ENCODE results near the gene RDX. TPM values are rescaled to one million over a fixed set of nuclear protein-coding genes. Genes with fewer than 3 reads are reported as not detected.

Gene RDX
- total RNA-seq, 1 experiment from 2014 or later = 86.6 TPM

DNA sequence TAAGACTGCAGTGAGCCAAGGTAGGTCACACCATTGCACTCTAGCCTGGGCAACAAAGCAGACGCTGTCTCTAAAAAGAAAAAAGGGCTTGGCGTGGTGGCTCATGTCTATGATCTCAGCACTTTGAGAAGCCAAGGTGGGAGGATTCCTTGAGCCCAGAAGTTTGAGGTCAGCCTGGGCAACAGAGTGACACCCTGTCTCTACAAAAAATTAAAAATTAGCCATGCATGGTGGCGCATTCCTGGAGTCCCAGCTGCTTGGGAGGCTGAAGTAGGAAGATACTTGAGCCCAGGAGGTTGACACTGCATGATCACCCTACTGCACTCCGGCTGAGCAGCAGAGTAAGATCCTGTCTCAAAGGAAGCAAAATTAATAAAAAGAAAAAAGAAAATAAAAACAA lies 38.9 kb upstream of the RDX start:
- Histone ChIP-seq H4K8ac (replicated peaks; ENCODE audit: insufficient read length, low read depth, low read length) (no peak overlapping the region), H3K9me3 (ENCODE audit: control insufficient read depth, low read depth, low read length) (peaks cover 4% of the 10 kb centered on the region), H4K20me1 (ENCODE audit: control insufficient read depth, insufficient read depth, insufficient read length) (no peaks in the 10 kb centered on the region), H2BK12ac (ENCODE audit: insufficient read length, low read depth, low read length) (no peak overlapping the region), H3K79me1 (ENCODE audit: insufficient read depth, low read depth, low read length, poor library complexity, severe bottlenecking) (no peaks in the 10 kb centered on the region), H2AFZ (ENCODE audit: low read length) (no peak overlapping the region), H3K9ac (ENCODE audit: extremely low read depth, insufficient read length, low read length) (no peak overlapping the region), H2BK15ac (ENCODE audit: low read depth, low read length) (no peak overlapping the region), H3T11ph (ENCODE audit: low read length) (no peak overlapping the region), H3K23me2 (ENCODE audit: insufficient read length, low read depth, low read length, poor library complexity, severe bottlenecking) (no peaks in the 10 kb centered on the region), H2BK5ac (ENCODE audit: insufficient read length, low read length) (no peak overlapping the region), H3K14ac (ENCODE audit: insufficient read depth, low read length) (no peak overlapping the region), H3K27ac (ENCODE audit: insufficient read length, low read depth, low read length) (no peak overlapping the region), H2BK20ac (ENCODE audit: low read depth, low read length, poor library complexity, severe bottlenecking) (no peak overlapping the region), H2BK120ac (ENCODE audit: low read depth, low read length, poor library complexity, severe bottlenecking) (no peak overlapping the region), H3K4ac (ENCODE audit: low read depth, low read length) (no peak overlapping the region), H3K27me3 (ENCODE audit: insufficient read depth, low read length) (no peaks in the 10 kb centered on the region), H3K23ac (ENCODE audit: insufficient read length, low read depth, low read length) (no peak overlapping the region), H3K4me2 (ENCODE audit: insufficient read depth, insufficient read length, low read length) (no peak overlapping the region), H3K4me1 (ENCODE audit: insufficient read depth, low read length) (0 out of 2 replicates have a peak, but pooled peaks cover 4% of the 10 kb centered on the region), H3K79me2 (ENCODE audit: insufficient read depth, low read length) (no peaks in the 10 kb centered on the region), H4K91ac (ENCODE audit: insufficient read length, low read depth, low read length) (no peak overlapping the region), H3K56ac (ENCODE audit: insufficient read length, low read depth, low read length) (no peak overlapping the region), H4K5ac (ENCODE audit: insufficient read length, low read depth, low read length) (no peak overlapping the region), H2AK5ac (ENCODE audit: insufficient read length, low read length) (no peak overlapping the region), H3K18ac (ENCODE audit: insufficient read length, low read depth, low read length) (no peak overlapping the region)
- H3K4me1 Mint-ChIP-seq = peaks cover 8 to 18% of the 10 kb centered on the region in 2 experiments
- no peak for DNase-seq
- no peak overlapping the region for H3K4me3 Mint-ChIP-seq
- WGBS (ENCODE audit: extremely low coverage, insufficient read length, low lambda C conversion rate) = no CpG with 5 or more reads among the region's 4 CpGs
- H3K27me3 Mint-ChIP-seq (ENCODE audit: low read depth) = no peaks in the 10 kb centered on the region
- H3K9me3 Mint-ChIP-seq = peaks cover 15 to 27% of the 10 kb centered on the region in 2 experiments
- TF ChIP-seq, protein P1, sequence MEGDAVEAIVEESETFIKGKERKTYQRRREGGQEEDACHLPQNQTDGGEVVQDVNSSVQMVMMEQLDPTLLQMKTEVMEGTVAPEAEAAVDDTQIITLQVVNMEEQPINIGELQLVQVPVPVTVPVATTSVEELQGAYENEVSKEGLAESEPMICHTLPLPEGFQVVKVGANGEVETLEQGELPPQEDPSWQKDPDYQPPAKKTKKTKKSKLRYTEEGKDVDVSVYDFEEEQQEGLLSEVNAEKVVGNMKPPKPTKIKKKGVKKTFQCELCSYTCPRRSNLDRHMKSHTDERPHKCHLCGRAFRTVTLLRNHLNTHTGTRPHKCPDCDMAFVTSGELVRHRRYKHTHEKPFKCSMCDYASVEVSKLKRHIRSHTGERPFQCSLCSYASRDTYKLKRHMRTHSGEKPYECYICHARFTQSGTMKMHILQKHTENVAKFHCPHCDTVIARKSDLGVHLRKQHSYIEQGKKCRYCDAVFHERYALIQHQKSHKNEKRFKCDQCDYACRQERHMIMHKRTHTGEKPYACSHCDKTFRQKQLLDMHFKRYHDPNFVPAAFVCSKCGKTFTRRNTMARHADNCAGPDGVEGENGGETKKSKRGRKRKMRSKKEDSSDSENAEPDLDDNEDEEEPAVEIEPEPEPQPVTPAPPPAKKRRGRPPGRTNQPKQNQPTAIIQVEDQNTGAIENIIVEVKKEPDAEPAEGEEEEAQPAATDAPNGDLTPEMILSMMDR (conservative IDR thresholded peaks at IDR 0.05) = no peak
- H3K27ac Mint-ChIP-seq = no peak overlapping the region; a peak in 1 of 7 replicates
- H3K36me3 Mint-ChIP-seq (ENCODE audit: insufficient read depth in 1 of 3, low read depth in 3 of 3) = peaks cover 10 to 20% (median 14%) of the 10 kb centered on the region in 3 experiments; a peak in 6 of 7 replicates

Data from H9 (cell line).